ENCODE measurements around the gene ACSM6. TPM values are rescaled to one million over a fixed set of nuclear protein-coding genes. Genes with fewer than 3 reads are reported as not detected.

Gene ACSM6
- total RNA-seq, 1 experiment from 2014 or later: not detected

GRCh38 chr10:95260397-95260881, 66.4 kb downstream of the ACSM6 start (continued):
- TF ChIP-seq ZNF532 (CRISPR knock-in tag; IDR thresholded peaks at IDR 0.05; ENCODE audit: borderline replicate concordance) (no peak), ZNF671 (CRISPR knock-in tag; IDR thresholded peaks at IDR 0.05) (no peak), TEAD1 (CRISPR knock-in tag; IDR thresholded peaks at IDR 0.05) (no peak), ETV6 (CRISPR knock-in tag; IDR thresholded peaks at IDR 0.05) (no peak), CREB1 (CRISPR knock-in tag; IDR thresholded peaks at IDR 0.05) (no peak), SOX15 (CRISPR knock-in tag; IDR thresholded peaks at IDR 0.05) (no peak), CTCF (IDR thresholded peaks at IDR 0.05) (no peak), GRHL2 (CRISPR knock-in tag; IDR thresholded peaks at IDR 0.05; ENCODE audit: insufficient replicate concordance, severe bottlenecking) (no peak), ZSCAN18 (CRISPR knock-in tag; IDR thresholded peaks at IDR 0.05) (no peak), NFE2L1 (CRISPR knock-in tag; IDR thresholded peaks at IDR 0.05) (no peak), AR (CRISPR knock-in tag; IDR thresholded peaks at IDR 0.05) (no peak)
- TF ChIP-seq, protein P1, sequence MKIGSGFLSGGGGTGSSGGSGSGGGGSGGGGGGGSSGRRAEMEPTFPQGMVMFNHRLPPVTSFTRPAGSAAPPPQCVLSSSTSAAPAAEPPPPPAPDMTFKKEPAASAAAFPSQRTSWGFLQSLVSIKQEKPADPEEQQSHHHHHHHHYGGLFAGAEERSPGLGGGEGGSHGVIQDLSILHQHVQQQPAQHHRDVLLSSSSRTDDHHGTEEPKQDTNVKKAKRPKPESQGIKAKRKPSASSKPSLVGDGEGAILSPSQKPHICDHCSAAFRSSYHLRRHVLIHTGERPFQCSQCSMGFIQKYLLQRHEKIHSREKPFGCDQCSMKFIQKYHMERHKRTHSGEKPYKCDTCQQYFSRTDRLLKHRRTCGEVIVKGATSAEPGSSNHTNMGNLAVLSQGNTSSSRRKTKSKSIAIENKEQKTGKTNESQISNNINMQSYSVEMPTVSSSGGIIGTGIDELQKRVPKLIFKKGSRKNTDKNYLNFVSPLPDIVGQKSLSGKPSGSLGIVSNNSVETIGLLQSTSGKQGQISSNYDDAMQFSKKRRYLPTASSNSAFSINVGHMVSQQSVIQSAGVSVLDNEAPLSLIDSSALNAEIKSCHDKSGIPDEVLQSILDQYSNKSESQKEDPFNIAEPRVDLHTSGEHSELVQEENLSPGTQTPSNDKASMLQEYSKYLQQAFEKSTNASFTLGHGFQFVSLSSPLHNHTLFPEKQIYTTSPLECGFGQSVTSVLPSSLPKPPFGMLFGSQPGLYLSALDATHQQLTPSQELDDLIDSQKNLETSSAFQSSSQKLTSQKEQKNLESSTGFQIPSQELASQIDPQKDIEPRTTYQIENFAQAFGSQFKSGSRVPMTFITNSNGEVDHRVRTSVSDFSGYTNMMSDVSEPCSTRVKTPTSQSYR (CRISPR knock-in tag; IDR thresholded peaks at IDR 0.05): no peak

- DNase-seq (ENCODE audit: low spot score): no peak
- CTCF ChIA-PET: interaction anchor here (1.1 kb wide), 1 partner anchor 15 kb away, joined by 3 read pairs; no protein-coding TSS in a partner anchor
- Mint-ChIP-seq H3K27ac (peak overlapping the region; percentile 73; the same call in 1 of the 2 replicates), H3K36me3 (peaks cover 73% of the 10 kb centered on the region), H3K4me1 (peaks cover 53% of the 10 kb centered on the region), H3K9me3 (peaks cover 18% of the 10 kb centered on the region), H3K27me3 (ENCODE audit: low read depth) (no peaks in the 10 kb centered on the region), H3K4me3 (no peak overlapping the region)
- ATAC-seq: no peak
- POLR2A ChIA-PET: no interaction called here
- TF ChIP-seq TEAD1 (CRISPR knock-in tag; IDR thresholded peaks at IDR 0.05) (no peak), NFYB (CRISPR knock-in tag; conservative IDR thresholded peaks at IDR 0.05; ENCODE audit: low read depth) (no peak), SMAD4 (CRISPR knock-in tag; IDR thresholded peaks at IDR 0.05) (no peak), ZNF219 (CRISPR knock-in tag; IDR thresholded peaks at IDR 0.05; ENCODE audit: borderline replicate concordance) (no peak), SP1 (CRISPR knock-in tag; conservative IDR thresholded peaks at IDR 0.05) (no peak), USF2 (CRISPR knock-in tag; IDR thresholded peaks at IDR 0.05) (no peak), FOXK1 (CRISPR knock-in tag; IDR thresholded peaks at IDR 0.05) (no peak), ZNF512 (CRISPR knock-in tag; IDR thresholded peaks at IDR 0.05; ENCODE audit: borderline replicate concordance) (no peak)
Observed at GRCh38 chr10:95260909-95261552, 67.0 kb downstream of the ACSM6 start.

Data from WTC11 (cell line).